GM13976 (cell line): ENCODE measurements around the gene MBNL2.
"Not testable (repeated sequence)": the region's sequence is repeated elsewhere in the genome, so short reads cannot be mapped to it uniquely, and the experiment has no call there.

ENCODE experiments used
- DNase-seq: peaks from one replicate; pipeline ENCODE4 v3.0.0; 2012; ENCODE audit warnings: low spot score
- in situ Hi-C: fragments of 300-500 bp; cut with MboI; formaldehyde crosslinking; loops from one replicate; pipeline ENCODE4 v1.12.0; 2022; ENCODE audit warnings: low sequenced_read_pairs, mixed read lengths, inconsistent platforms; ENCODE audit not compliant: unreplicated experiment
- TF ChIP-seq, protein P1 (sequence below): IDR thresholded peaks from 2 replicates; pipeline ENCODE4 v1.5.1; 2012; ENCODE audit warnings: borderline replicate concordance, mild to moderate bottlenecking; ENCODE audit not compliant: insufficient read depth; ENCODE audit errors: extremely low read depth, missing control alignments, control extremely low read depth

Gene MBNL2

DNA sequence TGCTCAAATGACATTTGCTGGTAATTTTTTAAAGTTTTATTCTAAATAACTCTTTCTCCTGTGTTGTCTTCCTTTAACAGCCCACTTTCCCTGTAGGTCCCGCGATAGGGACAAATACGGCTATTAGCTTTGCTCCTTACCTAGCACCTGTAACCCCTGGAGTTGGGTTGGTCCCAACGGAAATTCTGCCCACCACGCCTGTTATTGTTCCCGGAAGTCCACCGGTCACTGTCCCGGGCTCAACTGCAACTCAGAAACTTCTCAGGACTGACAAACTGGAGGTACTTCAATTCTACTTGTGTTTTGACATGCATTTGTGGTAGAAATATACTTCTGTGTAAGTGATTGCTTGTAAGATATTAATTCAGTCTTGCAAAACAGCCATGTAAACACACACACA is 120.8 kb downstream of the MBNL2 start:
- no peak for DNase-seq
- TF ChIP-seq, protein P1, sequence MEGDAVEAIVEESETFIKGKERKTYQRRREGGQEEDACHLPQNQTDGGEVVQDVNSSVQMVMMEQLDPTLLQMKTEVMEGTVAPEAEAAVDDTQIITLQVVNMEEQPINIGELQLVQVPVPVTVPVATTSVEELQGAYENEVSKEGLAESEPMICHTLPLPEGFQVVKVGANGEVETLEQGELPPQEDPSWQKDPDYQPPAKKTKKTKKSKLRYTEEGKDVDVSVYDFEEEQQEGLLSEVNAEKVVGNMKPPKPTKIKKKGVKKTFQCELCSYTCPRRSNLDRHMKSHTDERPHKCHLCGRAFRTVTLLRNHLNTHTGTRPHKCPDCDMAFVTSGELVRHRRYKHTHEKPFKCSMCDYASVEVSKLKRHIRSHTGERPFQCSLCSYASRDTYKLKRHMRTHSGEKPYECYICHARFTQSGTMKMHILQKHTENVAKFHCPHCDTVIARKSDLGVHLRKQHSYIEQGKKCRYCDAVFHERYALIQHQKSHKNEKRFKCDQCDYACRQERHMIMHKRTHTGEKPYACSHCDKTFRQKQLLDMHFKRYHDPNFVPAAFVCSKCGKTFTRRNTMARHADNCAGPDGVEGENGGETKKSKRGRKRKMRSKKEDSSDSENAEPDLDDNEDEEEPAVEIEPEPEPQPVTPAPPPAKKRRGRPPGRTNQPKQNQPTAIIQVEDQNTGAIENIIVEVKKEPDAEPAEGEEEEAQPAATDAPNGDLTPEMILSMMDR: no peak
- in situ Hi-C loops: no loop called here

DNA sequence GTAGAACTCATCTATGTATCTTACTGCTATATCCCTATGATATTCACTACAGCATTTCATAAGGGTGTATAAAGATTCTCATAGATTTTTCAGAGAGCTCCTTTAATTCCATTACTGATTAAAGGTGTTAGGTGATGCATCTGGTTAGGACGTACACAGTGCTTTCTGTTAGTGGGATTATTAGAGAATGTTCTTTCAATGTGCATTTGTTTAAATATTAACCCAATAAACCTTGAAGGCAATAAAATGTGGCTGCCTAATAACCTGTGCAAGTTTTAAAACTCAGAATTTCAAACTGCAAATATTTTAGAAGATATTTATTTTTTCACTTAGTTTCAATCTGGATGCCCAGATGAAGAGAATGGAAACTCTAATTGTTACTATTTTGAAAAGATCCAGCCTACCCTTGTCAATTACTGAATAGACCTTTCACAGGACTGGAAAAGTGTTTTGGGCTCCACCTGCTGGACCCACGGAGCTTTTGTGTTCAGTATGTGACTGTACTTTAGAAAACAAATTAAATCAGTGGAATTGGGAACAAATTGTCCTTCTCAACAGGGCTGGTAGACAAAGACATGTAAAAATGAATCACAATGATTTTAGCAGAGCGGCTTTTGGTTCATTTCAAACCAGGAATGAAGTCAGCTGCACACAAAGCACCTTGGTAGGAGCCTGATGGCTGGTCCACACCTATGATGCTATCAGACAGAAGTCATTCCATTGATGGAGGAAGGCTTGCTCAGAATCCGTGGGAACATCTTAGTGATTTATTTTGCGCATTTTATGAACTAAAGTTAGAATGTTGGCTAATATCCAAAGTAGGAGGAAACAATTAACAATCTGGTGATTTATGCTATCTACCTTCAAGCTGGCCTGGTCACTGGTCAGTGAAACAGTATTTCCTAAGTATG is 122.4 kb downstream of the MBNL2 start:
- peak; percentile 52 for DNase-seq
- in situ Hi-C loops: no loop called here
- TF ChIP-seq, protein P1: peak; percentile 50

DNA sequence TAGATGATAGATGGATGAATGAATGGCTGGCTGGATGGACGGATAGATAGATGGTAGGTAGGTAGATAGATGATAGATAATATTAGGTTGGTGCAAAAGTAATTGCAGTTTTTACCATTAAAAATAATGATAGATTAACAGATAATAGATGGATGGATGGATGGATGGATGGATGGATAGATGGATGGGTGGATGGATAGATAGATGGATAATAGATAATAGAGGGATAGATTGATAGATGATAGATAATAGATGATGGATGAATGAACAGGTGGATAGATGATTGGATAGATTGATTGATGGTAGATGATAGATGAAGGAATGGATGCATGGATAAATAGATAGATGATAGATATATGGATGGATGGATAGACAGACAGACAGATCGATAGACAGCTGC is 124.0 kb downstream of the MBNL2 start:
- TF ChIP-seq, protein P1: no peak
- in situ Hi-C loops: no loop called here
- DNase-seq: no peak

DNA sequence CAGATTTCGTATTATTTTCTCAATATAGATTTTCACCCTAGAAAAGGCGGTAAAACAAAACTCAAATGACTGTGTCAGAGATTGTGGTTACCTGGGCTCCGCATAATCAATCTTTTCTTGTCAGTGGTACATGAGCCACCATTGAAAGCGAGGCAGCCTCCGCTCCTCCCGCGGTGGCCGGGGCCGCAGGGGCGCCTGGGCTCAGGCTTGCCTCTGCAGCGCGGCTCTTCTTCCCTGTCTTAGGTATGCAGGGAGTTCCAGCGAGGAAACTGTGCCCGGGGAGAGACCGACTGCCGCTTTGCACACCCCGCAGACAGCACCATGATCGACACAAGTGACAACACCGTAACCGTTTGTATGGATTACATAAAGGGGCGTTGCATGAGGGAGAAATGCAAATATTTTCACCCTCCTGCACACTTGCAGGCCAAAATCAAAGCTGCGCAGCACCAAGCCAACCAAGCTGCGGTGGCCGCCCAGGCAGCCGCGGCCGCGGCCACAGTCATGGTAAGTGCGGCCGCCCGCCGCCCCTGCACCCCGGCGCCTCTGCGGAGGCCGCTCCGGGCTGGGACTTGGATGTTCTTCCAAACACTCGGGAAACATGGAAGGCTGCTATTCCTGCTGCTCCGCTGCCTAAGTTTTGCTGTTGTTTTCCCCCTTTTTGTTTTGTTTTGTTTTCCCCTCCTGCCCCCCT is 124.6 kb downstream of the MBNL2 start:
- DNase-seq: no peak
- in situ Hi-C loops: no loop called here
- TF ChIP-seq, protein P1: no peak

DNA sequence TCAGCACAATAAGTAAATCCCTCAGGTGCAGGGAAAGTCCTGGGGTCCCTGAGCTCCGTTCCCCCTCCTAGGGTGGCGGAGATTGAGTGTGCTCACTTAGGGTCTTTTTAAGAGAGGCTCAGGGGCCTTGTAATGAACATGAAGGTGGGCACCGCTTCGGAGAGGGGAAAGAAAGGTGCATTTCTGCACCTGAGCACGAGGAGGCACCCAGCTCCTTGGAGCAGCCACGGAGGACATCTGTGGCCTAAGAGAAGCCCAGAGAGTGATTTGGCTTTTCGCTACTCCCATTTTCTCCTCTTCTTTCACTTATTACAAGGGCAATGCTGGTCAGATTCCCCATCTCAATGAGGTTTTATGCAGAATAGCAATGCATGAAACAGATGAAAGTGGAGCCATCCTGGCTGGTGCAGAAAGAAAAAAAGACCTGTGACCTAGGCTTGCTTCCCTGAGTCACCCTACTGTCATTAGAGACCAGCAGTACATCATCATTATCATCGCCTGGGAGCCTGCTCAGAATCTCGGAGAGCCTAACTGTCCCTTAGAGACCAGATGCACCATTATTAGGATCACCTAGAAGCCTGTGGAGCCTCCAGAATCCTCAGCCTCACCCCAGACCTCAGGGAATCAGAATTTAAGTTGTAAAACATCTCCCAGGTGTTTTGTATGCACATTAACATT is 125.3 kb downstream of the MBNL2 start:
- no peak for DNase-seq
- in situ Hi-C loops: no loop called here
- TF ChIP-seq, protein P1: no peak

DNA sequence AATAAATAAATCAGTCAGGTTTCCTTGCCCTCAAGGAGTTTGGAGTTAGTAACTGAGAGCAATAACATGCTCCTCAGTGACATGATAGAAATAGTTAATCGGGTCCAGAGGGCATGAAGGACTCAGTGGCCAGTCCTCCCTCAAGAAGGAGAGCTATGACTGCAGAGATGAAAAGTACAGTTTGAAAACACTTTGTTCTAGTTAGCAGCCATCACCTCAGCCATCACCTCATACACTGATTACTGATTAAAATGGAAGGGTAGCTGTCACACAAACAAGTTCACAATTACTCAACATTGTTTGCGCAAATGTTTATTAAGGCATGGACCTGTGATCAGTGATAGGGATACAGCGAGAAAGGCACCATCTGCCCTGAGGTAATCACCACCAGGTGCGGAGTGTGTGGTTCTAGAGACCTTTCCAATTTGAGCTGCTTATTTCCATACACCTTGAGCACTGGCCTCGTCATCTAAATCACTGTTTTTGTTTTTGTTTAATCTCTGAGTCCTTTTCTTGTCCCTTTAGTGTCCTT is 126.5 kb downstream of the MBNL2 start:
- no peak for DNase-seq
- TF ChIP-seq, protein P1: no peak
- in situ Hi-C loops: no loop called here

DNA sequence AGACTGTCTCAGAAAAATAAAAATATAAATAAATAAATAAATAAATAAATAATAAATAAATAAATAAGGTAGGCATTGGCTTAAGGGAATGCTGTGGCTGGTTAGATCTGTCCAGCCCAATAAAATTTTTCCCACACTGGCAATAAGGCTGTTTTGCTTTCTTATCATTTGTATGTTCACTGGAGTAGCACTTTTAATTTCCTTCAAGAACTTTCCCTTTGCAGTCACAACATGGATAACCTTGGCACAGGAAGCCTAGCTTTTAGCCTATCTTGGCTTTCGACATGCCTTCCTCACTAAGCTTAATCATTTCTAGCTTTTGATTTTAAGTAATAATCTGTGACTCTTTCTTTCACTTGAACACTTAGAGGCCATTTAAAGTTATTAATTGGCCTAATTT is 129.9 kb downstream of the MBNL2 start:
- in situ Hi-C loops: loop anchor here (5.0 kb wide), 1 partner anchor 230 kb away; no protein-coding TSS in a partner anchor
- DNase-seq: not testable (repeated sequence)
